OCI-LY7 (cell line): ENCODE measurements around the gene ALDH3A1. TPM values are rescaled to one million over a fixed set of nuclear protein-coding genes. Genes with fewer than 3 reads are reported as not detected.
"Not testable (repeated sequence)": the region's sequence is repeated elsewhere in the genome, so short reads cannot be mapped to it uniquely, and the experiment has no call there.

Source experiments
- BruUV-seq: library from RNA; stranded (reverse); fragments of 400-500 nt; replicated peaks from 2 replicates; lab custom pipeline; 2021; lab: Mats Ljungman, UMichigan
- CTCF ChIA-PET: fragments of 300-600 bp; sonication (Branson Sonifier 250); formaldehyde crosslinking; loops from one replicate; lab custom pipeline; 2022; ENCODE audit warnings: antibody characterized with exemption; ENCODE audit not compliant: unreplicated experiment; lab: Charles Lee
- POLR2A ChIA-PET: fragments of 300-600 bp; sonication (Branson Sonifier 250); formaldehyde crosslinking; loops from one replicate; lab custom pipeline; 2022; ENCODE audit warnings: antibody characterized with exemption; lab: Charles Lee
- DNase-seq: peaks from one replicate; pipeline ENCODE4 v3.0.0-alpha.2; 2015; ENCODE audit warnings: low spot score
- H2AFZ ChIP-seq: fragments of 200-600 bp; sonication (generic), shearing (Covaris generic); 2 replicates; pipeline ENCODE4 v1.6.1; 2014; ENCODE audit warnings: mild to moderate bottlenecking, antibody characterized with exemption, low read length, moderate library complexity
- H3K27ac ChIP-seq: fragments of 200-600 bp; sonication (generic); 2 replicates; pipeline ENCODE4 v1.5.1; 2014; ENCODE audit warnings: mixed run types, low read depth, mild to moderate bottlenecking, moderate library complexity, low read length, inconsistent platforms; ENCODE audit not compliant: poor library complexity, severe bottlenecking
- H3K36me3 ChIP-seq: fragments of 200-600 bp; sonication (generic); 2 replicates; pipeline ENCODE4 v1.6.1; 2014; ENCODE audit warnings: mild to moderate bottlenecking, antibody characterized with exemption, low read length, moderate library complexity, mixed read lengths; ENCODE audit not compliant: insufficient read depth
- H3K4me1 ChIP-seq: fragments of 200-600 bp; sonication (generic); 2 replicates; pipeline ENCODE4 v1.5.1; 2014; ENCODE audit warnings: mild to moderate bottlenecking, low read length; ENCODE audit not compliant: insufficient read depth, poor library complexity, severe bottlenecking
- H3K4me2 ChIP-seq: fragments of 200-600 bp; sonication (generic); 2 replicates; pipeline ENCODE4 v1.6.1; 2014; ENCODE audit warnings: mild to moderate bottlenecking, low read length
- H3K4me3 ChIP-seq: fragments of 200-600 bp; sonication (generic); 2 replicates; pipeline ENCODE4 v1.5.1; 2014; ENCODE audit warnings: mild to moderate bottlenecking, low read depth, low read length; ENCODE audit not compliant: poor library complexity, severe bottlenecking
- H3K79me2 ChIP-seq: fragments of 200-600 bp; sonication (generic); 2 replicates; pipeline ENCODE4 v1.6.1; 2016; ENCODE audit warnings: low read depth, mild to moderate bottlenecking, low read length, moderate library complexity, mixed read lengths; ENCODE audit not compliant: insufficient read depth
- H3K9me2 ChIP-seq: fragments of 200-600 bp; sonication (generic); 2 replicates; pipeline ENCODE4 v1.6.1; 2016; ENCODE audit warnings: mild to moderate bottlenecking, low read length, mixed read lengths; ENCODE audit not compliant: insufficient read depth
- H3K9me3 ChIP-seq: fragments of 200-600 bp; sonication (generic); 2 replicates; pipeline ENCODE4 v1.6.1; 2014; ENCODE audit warnings: mild to moderate bottlenecking, mixed run types, low read length, mixed read lengths
- H4K20me1 ChIP-seq: fragments of 200-600 bp; sonication (generic); 2 replicates; pipeline ENCODE4 v1.6.1; 2014; ENCODE audit warnings: mild to moderate bottlenecking, antibody characterized with exemption, low read length, moderate library complexity, mixed read lengths; ENCODE audit not compliant: insufficient read depth
- CTCF ChIP-seq: fragments of 200-600 bp; sonication (generic); conservative IDR thresholded peaks from 2 replicates; pipeline ENCODE4 v1.5.1; 2014; ENCODE audit warnings: mild to moderate bottlenecking, antibody characterized with exemption, low read length, moderate library complexity, mixed read lengths
- EZH2phosphoT487 ChIP-seq: fragments of 200-600 bp; sonication (generic); IDR thresholded peaks from 2 replicates; pipeline ENCODE4 v1.6.1; 2018; ENCODE audit warnings: low read depth, borderline replicate concordance, mild to moderate bottlenecking, mixed run types, antibody characterized with exemption, low read length, moderate library complexity, mixed read lengths
- intact Hi-C: fragments of 100-400 bp; cut with micrococcal nuclease; formaldehyde crosslinking; loops from one replicate; pipeline ENCODE4 v1.10.0; 2022; ENCODE audit not compliant: unreplicated experiment
- total RNA-seq, 2 experiments: library from RNA; depleted of rRNA in 1 of 2; stranded (reverse); fragments of >200 nt in 1 of 2; shearing (Covaris generic) in 1 of 2; gene quantifications; 2 replicates each; pipeline ENCODE4 v1.2.3, GENCODE V29; 2014 to 2022

The ALDH3A1 gene
- total RNA-seq, 2 experiments from 2014 or later: 0.16 TPM; not detected in 1

- intact Hi-C loops: loop anchor here (1.0 to 10.0 kb wide), 2 partner anchors 122 to 252 kb away; partner anchors contain the start of gene ALDH3A2
- no TSS peak for BruUV-seq
- DNase-seq: peak; percentile 80
- ChIA-PET POLR2A (interaction anchor here (0.6 to 1.2 kb wide), 2 partner anchors 303 to 1167 kb away, joined by 3 to 4 read pairs; no protein-coding TSS in a partner anchor), CTCF (interaction anchor here (0.5 kb wide), 1 partner anchor 16 kb away, joined by 3 read pairs; no protein-coding TSS in a partner anchor)
- H3K9me2 ChIP-seq: no peaks in the 10 kb centered on the region
- no peaks in the 10 kb centered on the region for H3K79me2 ChIP-seq
- no peaks in the 10 kb centered on the region for H4K20me1 ChIP-seq
- peak overlapping the region; percentile 39; the same call in 1 of the 2 replicates for H2AFZ ChIP-seq
- no peak overlapping the region for H3K4me3 ChIP-seq
- peak overlapping the region; percentile 18 for H3K4me2 ChIP-seq
- H3K4me1 ChIP-seq: peaks cover 24% of the 10 kb centered on the region
- TF ChIP-seq EZH2phosphoT487 (no peak), CTCF (peak; percentile 97)
- H3K9me3 ChIP-seq: no peaks in the 10 kb centered on the region
- no peak overlapping the region for H3K27ac ChIP-seq
- H3K36me3 ChIP-seq: no peaks in the 10 kb centered on the region
Observed at GRCh38 chr17:19766421-19767270, 18.5 kb upstream of the ALDH3A1 start.

- Histone ChIP-seq H3K9me2 (no peaks in the 10 kb centered on the region), H3K36me3 (no peaks in the 10 kb centered on the region), H3K9me3 (no peaks in the 10 kb centered on the region), H3K4me3 (no peak overlapping the region), H3K4me2 (no peak overlapping the region), H3K27ac (no peak overlapping the region), H3K79me2 (no peaks in the 10 kb centered on the region), H2AFZ (no peak overlapping the region), H4K20me1 (no peaks in the 10 kb centered on the region), H3K4me1 (peaks cover 23% of the 10 kb centered on the region)
- ChIA-PET CTCF (no interaction called here), POLR2A (interaction anchor here (1.2 kb wide), 1 partner anchor 303 kb away, joined by 3 read pairs; no protein-coding TSS in a partner anchor)
- intact Hi-C loops: loop anchor here (1.0 to 10.0 kb wide), 2 partner anchors 121 to 252 kb away; partner anchors contain the start of gene ALDH3A2
- TF ChIP-seq EZH2phosphoT487 (no peak), CTCF (no peak)
- DNase-seq: no peak
- BruUV-seq: no TSS peak
Observed at GRCh38 chr17:19766016-19766415, 17.9 kb upstream of the ALDH3A1 start.

GRCh38 chr17:19763991-19764390 lies 15.9 kb upstream of the ALDH3A1 start:
- peaks cover 23% of the 10 kb centered on the region for H3K4me1 ChIP-seq
- not testable (repeated sequence) for H2AFZ ChIP-seq, BruUV-seq, H4K20me1 ChIP-seq, DNase-seq, H3K9me3 ChIP-seq, H3K4me3 ChIP-seq, H3K9me2 ChIP-seq, H3K4me2 ChIP-seq, H3K79me2 ChIP-seq, H3K27ac ChIP-seq, H3K36me3 ChIP-seq
- intact Hi-C loops: loop anchor here (10.0 kb wide), 1 partner anchor 119 kb away; the partner anchor contains the start of gene ALDH3A2
- POLR2A ChIA-PET: interaction anchor here (0.7 kb wide), 1 partner anchor 278 kb away, joined by 5 read pairs; no protein-coding TSS in a partner anchor
- CTCF ChIA-PET: interaction anchor here (0.6 kb wide), 1 partner anchor 196 kb away, joined by 7 read pairs; no protein-coding TSS in a partner anchor
